SHP77 (cell line): ENCODE measurements around the gene TIMP3.
"Not testable (repeated sequence)": the region's sequence is repeated elsewhere in the genome, so short reads cannot be mapped to it uniquely, and the experiment has no call there.

Source experiments
- DNase-seq, 2 experiments: peaks; one replicate each; lab custom pipeline; 2025; lab: John Stamatoyannopoulos, UW

Gene TIMP3

GRCh38 chr22:32855045-32855756 lies 53.7 kb downstream of the TIMP3 start:
- no peak for DNase-seq

GRCh38 chr22:32858121-32858703 lies 56.7 kb downstream of the TIMP3 start:
- DNase-seq: no peak

DNA sequence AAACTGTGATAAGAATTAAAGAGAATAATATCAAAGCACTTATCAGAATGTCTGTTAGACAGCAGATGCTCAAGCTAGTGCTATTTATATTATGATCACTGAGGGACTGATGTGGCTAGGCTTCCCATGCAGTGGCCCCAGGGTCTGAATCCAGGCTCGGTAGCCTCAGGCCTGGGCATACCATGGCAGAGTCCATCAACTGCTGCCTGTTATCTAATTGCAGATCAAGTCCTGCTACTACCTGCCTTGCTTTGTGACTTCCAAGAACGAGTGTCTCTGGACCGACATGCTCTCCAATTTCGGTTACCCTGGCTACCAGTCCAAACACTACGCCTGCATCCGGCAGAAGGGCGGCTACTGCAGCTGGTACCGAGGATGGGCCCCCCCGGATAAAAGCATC lies 57.5 kb downstream of the TIMP3 start:
- DNase-seq: no peak

- no peak for DNase-seq
These were observed 58.2 kb downstream of the TIMP3 start for GRCh38 chr22:32859743-32860142.

DNA sequence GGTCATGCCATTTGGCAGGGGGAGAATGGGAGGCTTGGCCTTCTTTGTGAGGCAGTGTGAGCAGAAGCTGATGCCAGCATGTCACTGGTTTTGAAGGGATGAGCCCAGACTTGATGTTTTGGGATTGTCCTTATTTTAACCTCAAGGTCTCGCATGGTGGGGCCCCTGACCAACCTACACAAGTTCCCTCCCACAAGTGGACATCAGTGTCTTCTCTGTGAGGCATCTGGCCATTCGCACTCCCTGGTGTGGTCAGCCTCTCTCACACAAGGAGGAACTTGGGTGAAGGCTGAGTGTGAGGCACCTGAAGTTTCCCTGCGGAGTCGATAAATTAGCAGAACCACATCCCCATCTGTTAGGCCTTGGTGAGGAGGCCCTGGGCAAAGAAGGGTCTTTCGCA lies 59.8 kb downstream of the TIMP3 start:
- no peak for DNase-seq

- no peak for DNase-seq
These were observed 60.6 kb downstream of the TIMP3 start for GRCh38 chr22:32862083-32862482.

GRCh38 chr22:32862936-32863661 lies 61.6 kb downstream of the TIMP3 start:
- no peak for DNase-seq

- DNase-seq: no peak
These were observed 62.5 kb downstream of the TIMP3 start for GRCh38 chr22:32864041-32864440.

GRCh38 chr22:32864596-32864995 lies 63.1 kb downstream of the TIMP3 start:
- DNase-seq: no peak

DNA sequence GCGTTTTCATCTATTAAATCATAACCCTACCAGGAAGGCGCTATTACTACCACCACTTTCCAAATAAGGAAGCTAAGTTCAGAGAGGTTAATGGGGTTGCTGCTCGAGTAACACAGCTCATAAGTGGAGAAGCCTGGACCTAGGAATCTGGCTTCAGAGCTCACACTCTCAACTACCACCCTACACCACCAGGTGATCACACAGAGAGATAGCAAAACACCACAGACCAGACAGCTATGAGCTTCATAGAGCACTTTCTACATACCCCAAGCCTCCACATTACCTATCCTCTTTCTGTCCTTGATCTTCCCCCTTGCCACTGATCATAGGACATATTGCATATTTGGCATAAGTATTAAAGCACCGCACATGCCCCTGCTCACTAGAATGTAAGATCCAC lies 65.4 kb downstream of the TIMP3 start:
- DNase-seq: no peak

DNA sequence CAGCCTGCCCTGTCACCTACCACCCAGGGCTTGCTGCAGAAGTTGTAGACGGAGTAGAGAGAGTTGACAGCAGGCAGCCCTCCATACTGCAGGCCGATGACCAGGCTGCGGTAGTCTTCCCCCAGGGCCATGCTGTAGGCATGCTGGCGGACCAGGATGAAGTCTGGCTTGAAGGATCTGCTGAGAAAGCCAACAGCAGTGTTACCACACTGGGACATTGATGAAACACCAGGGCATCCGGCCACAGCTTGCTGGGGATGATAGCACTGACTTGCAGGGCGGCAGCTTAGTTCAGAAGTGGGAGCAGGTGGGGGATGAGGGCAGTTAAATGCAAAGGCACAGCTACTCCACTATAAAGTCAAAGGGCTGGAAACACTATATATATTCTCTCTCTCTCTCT lies 67.4 kb downstream of the TIMP3 start:
- DNase-seq: no peak

- no peak for DNase-seq
These were observed 69.0 kb downstream of the TIMP3 start for GRCh38 chr22:32870474-32870873.

- not testable (repeated sequence) for DNase-seq
These were observed 72.1 kb downstream of the TIMP3 start for GRCh38 chr22:32873604-32874003.

GRCh38 chr22:32874385-32874784 lies 72.9 kb downstream of the TIMP3 start:
- DNase-seq: no peak

DNA sequence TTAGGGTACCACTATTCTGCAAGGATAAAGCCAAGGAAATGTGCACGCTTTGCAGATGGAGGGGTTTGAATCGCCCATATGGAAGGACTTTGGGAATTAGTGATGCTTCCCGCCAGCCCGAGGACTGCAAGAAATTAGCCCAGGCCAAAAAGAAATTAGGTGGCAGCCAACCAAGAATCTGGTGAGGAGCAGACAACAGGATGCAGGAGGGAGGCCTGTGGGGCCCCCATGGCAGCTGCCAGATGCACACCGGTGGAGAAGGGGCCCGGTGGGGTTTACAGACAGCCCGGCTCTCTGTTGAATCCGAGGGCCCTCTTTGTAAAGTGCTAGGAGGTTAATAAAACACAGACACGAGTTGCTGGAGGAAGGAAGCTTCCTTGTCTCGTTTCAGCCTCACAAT lies 73.5 kb downstream of the TIMP3 start:
- DNase-seq: no peak

GRCh38 chr22:32876516-32876915 lies 75.0 kb downstream of the TIMP3 start:
- no peak for DNase-seq

DNA sequence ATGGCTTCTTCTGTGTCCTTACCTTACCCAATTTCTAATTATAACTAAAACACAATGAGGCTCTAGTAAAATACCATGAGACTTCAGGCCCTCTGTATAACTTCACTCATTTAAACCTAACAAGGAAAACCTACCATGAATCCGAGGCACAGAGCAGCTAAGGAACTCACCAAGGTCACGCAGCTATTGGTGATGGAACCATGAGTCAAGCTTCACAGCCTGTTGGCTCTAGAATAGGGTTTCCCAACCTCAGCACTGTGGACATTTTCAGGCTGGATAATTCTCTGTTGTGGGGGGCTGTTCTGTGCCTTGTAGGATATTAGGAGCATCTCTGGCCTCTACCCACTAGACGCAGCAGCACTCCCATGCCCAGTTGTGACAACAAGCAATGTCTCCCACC lies 75.7 kb downstream of the TIMP3 start:
- DNase-seq: no peak

DNA sequence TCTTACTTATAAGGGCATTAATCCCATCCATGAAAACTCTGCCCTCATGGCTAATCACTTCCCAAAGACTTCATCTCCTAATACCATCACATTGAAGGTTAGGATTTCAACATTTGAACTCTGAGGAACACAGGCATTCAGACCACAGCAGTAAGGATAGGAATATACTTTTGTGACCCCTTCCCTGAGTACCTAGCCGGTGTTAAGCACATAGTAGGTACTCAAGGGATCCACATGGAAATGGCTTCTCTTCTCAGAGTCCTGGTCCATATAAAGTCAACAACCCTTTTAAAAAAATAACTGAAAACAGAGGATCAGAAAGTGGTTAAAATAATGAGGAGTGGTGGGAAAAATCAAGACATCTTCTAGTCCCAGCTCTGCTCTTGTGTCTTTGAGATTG lies 78.0 kb downstream of the TIMP3 start:
- DNase-seq: no peak

- DNase-seq: no peak
These were observed 78.6 kb downstream of the TIMP3 start for GRCh38 chr22:32880061-32880460.

DNA sequence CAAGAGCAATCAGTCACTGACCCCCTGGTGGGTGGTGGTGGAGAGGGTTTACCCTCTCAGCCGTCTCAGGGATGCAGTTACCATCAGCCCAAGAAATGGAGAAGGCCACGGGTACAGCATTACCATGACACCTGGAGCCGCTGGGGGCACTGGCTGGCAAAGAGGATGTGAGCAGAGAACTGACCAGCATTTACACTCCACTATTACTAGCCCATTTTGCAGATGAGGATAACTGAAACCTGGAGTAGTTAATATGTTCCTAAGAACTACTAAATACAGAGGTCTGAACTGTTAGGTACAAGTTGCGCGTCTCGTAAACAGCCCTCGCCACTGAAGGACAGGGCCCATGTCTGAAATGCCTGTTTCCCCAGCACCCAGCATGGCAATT lies 79.0 kb downstream of the TIMP3 start:
- DNase-seq: peak in 1 of 2 experiments; percentile 4

DNA sequence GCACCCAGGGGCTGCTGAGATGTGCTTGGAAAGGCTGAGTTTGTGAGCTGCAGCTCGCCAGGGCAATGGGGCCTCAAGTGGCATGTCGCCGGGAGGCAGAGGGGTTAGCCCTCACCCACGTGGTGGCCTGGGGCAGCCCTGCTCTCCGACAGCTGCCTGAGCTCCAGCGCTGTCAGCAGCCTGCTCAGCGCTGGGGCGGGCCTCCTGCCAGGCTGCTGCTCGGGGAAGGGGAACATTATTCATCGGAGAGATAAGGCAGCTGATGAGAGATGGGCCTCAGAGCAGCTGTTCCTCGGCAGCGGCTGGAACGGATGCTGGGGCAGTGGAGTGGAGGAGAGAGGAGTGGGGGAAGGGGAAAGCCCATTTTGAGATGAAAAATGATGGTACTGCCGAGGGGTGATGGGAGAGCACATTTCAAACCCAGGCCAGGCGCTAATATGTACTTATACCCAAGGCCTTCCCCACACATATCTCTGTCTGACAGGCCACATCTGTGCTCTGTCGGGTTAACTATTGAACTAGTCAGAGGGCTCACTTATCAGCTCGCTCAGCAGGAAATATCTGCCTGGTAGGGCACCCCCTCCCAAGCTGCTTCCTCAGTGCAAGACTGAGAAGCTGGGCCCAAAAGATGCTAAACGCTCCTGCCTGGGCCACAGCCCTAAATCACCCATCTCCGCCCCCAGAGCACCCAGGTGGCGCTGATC lies 79.5 kb downstream of the TIMP3 start:
- DNase-seq: peak; percentile 59 to 77

GRCh38 chr22:32882360-32882755 lies 80.9 kb downstream of the TIMP3 start:
- DNase-seq: no peak
